ENCODE data around the gene FBXO42. TPM values are rescaled to one million over a fixed set of nuclear protein-coding genes. Genes with fewer than 3 reads are reported as not detected.

The FBXO42 gene
- total and polyA plus RNA-seq, 9 of the 15 experiments (the other 6 are each of a cell fraction or from before 2014, with no cell fraction given), result 7.2 to 24.8 (median 17.4) TPM

- no peak for TF ChIP-seq CTCF (IDR thresholded peaks at IDR 0.05 in 2 of 3, conservative IDR thresholded peaks at IDR 0.05 in 1 of 3; ENCODE audit: insufficient read depth in 2 of 3, low read depth in 1 of 3, low read length in 3 of 3)
- TF ChIP-seq ZNF146 (CRISPR knock-in tag; IDR thresholded peaks at IDR 0.05; ENCODE audit: unreplicated experiment), result peak; percentile 22
- no peak for TF ChIP-seq ZNF217 (CRISPR knock-in tag; IDR thresholded peaks at IDR 0.05)
- no peak for TF ChIP-seq ZNF609 (CRISPR knock-in tag; IDR thresholded peaks at IDR 0.05; ENCODE audit: borderline replicate concordance)
- no peak for TF ChIP-seq MCM5 (IDR thresholded peaks at IDR 0.05; ENCODE audit: low read depth)
- TF ChIP-seq ZKSCAN1 (IDR thresholded peaks at IDR 0.05; ENCODE audit: low read depth, low read length), result no peak
- no peak for TF ChIP-seq TEAD2 (tag; IDR thresholded peaks at IDR 0.05)
- no peak for TF ChIP-seq MXD1 (CRISPR knock-in tag; IDR thresholded peaks at IDR 0.05; ENCODE audit: borderline replicate concordance, poor library complexity, severe bottlenecking)
- no peak for TF ChIP-seq FOXJ3 (CRISPR knock-in tag; IDR thresholded peaks at IDR 0.05)
- no peak for TF ChIP-seq MIER1 (IDR thresholded peaks at IDR 0.05; ENCODE audit: low read depth)
- no peak for TF ChIP-seq LEF1 (IDR thresholded peaks at IDR 0.05)
- no peak for TF ChIP-seq PBX2 (CRISPR knock-in tag; IDR thresholded peaks at IDR 0.05; ENCODE audit: low read depth)
- TF ChIP-seq PBX2 (tag; conservative IDR thresholded peaks at IDR 0.05; ENCODE audit: low read depth), result no peak
- peak; percentile 97 for TF ChIP-seq C11orf30 (IDR thresholded peaks at IDR 0.05; ENCODE audit: low read depth)
- no peak for TF ChIP-seq TGIF2 (CRISPR knock-in tag; IDR thresholded peaks at IDR 0.05)
- peak; percentile 95 for TF ChIP-seq MAFG (tag; conservative IDR thresholded peaks at IDR 0.05)
- no peak for TF ChIP-seq MEIS2 (IDR thresholded peaks at IDR 0.05; ENCODE audit: partially characterized antibody)
- TF ChIP-seq ZNF316 (IDR thresholded peaks at IDR 0.05), result peak; percentile 98
Measured at GRCh38 chr1:16367968-16368890, 15.9 kb upstream of the FBXO42 start (continued).

Measured in K562 (cell line).